Adrenal gland (tissue), 12 donors: ENCODE results near the gene SERPING1. TPM values are rescaled to one million over a fixed set of nuclear protein-coding genes. Genes with fewer than 3 reads are reported as not detected.

Source experiments
- DNase-seq, 7 donors: peaks; one replicate each; pipeline ENCODE4 v3.0.0-alpha.2; 2019 to 2020
- H3K27ac ChIP-seq, 5 donors: fragments of 200-600 bp; sonication (generic) in 4 of 5; 1 replicate in 3 of 5; 2 replicates in 2 of 5; pipeline versions ENCODE4 v1.5.1 to v1.8.0; 2016 to 2020; ENCODE audit warnings: mild to moderate bottlenecking in 1 of 5
- H3K27me3 ChIP-seq: fragments of 200-600 bp; 2 replicates; pipeline ENCODE4 v1.8.0; 2021
- H3K36me3 ChIP-seq, 2 donors: fragments of 200-600 bp; replicated peaks in 1 of 2; 1 replicate in 1 of 2; 2 replicates in 1 of 2; pipeline versions ENCODE4 v1.5.1 to v1.8.0; 2018 to 2022
- H3K4me1 ChIP-seq, 2 donors: fragments of 200-600 bp; replicated peaks in 1 of 2; 1 replicate in 1 of 2; 2 replicates in 1 of 2; pipeline versions ENCODE4 v1.5.1 to v1.8.0; 2018 to 2021
- H3K4me3 ChIP-seq, 4 donors: fragments of 200-600 bp; sonication (generic) in 3 of 4; one replicate each; pipeline ENCODE4 v1.5.1; 2016 to 2018
- H3K9me3 ChIP-seq, 3 donors: fragments of 200-600 bp; sonication (generic) in 1 of 3; replicated peaks in 1 of 3; 1 replicate in 2 of 3; 2 replicates in 1 of 3; pipeline versions ENCODE4 v1.5.1 to v1.8.0; 2016 to 2021
- CTCF ChIP-seq, 6 experiments: fragments of 450-650 bp in 4 of 6; fragments of 200-600 bp in 2 of 6; sonication (generic) in 1 of 6; IDR thresholded peaks; 1 replicate in 5 of 6; 2 replicates in 1 of 6; pipeline versions ENCODE4 v1.5.1 to v1.8.0; 2016 to 2021; ENCODE audit warnings: antibody characterized with exemption in 6 of 6, mild to moderate bottlenecking in 2 of 6, moderate library complexity in 1 of 6
- POLR2A ChIP-seq, 2 donors: fragments of 450-650 bp; IDR thresholded peaks; one replicate each; pipeline ENCODE4 v1.6.1; 2017; ENCODE audit warnings: antibody characterized with exemption in 2 of 2, mild to moderate bottlenecking in 2 of 2, moderate library complexity in 1 of 2
- WGBS, 4 donors: extraction: QIAGEN DNeasy Blood & Tissue Kit in 2 of 4; methylation state at CpG; one replicate each; pipeline versions ENCODE4 v1.1.5 to v1.1.7; 2013 to 2017; 5-methylcytosine and 5-hydroxymethylcytosine counted together
- intact Hi-C, 2 donors: fragments of 100-400 bp; cut with DNase I; formaldehyde crosslinking; loops; one replicate each; pipeline versions ENCODE4 v1.14.1 to v1.15.0; 2022 to 2023
- polyA plus RNA-seq, 3 donors: library from polyadenylated mRNA; stranded (reverse); fragments of 200-250 nt in 2 of 3; fragments of 350-450 nt in 1 of 3; fragmentation: Illumina TruSeq in 1 of 3; extraction: RNeasy Lipid Tissue Mini Kit (QIAGEN cat#74804) in 1 of 3; gene quantifications; one replicate each; pipeline ENCODE4 v1.2.3, GENCODE V29; 2013 to 2014
- total RNA-seq, 9 donors: library from RNA; depleted of rRNA in 4 of 9; stranded (reverse); fragments of >200 nt in 4 of 9; fragments of 120-200 nt in 1 of 9; fragmentation: NEBNext Ultra II Directional in 1 of 9; extraction: Animal tissue kit (Norgen Biotek cat#: 25700) in 1 of 9; gene quantifications; one replicate each; pipeline versions ENCODE4 v1.1.0 to v1.2.4, GENCODE V29; 2013 to 2023
- donor health status: healthy with polysubstance abuse.
- donor health status: Bipolar disorder and iron deficiency.
- donor health status: DM: yes; HTN: yes; CAD: no.
- donor health status: DM: no; HTN: no; CAD: no.
- donor health status: DM: no; HTN: no; CAD: no.
- donor health status: DM: yes; HTN: yes; CAD: no.

The SERPING1 gene
- total and polyA plus RNA-seq, 12 donors = 7.0 to 423 (median 163) TPM

GRCh38 chr11:57626895-57627294, 29.4 kb downstream of the SERPING1 start:
- DNase-seq = no peak
- Histone ChIP-seq H3K36me3 (no peaks in the 10 kb centered on the region), H3K27me3 (peaks cover 3% of the 10 kb centered on the region), H3K4me3 (no peak overlapping the region), H3K4me1 (no peaks in the 10 kb centered on the region), H3K9me3 (no peaks in the 10 kb centered on the region), H3K27ac (no peak overlapping the region)
- WGBS, 4 donors = 57 to 71% (median 62%) methylated on average over 1 of the region's 1 CpG
- intact Hi-C loops = no loop called here
- TF ChIP-seq CTCF (IDR thresholded peaks at IDR 0.05) = no peak
- no peak for TF ChIP-seq POLR2A (IDR thresholded peaks at IDR 0.05)

DNA sequence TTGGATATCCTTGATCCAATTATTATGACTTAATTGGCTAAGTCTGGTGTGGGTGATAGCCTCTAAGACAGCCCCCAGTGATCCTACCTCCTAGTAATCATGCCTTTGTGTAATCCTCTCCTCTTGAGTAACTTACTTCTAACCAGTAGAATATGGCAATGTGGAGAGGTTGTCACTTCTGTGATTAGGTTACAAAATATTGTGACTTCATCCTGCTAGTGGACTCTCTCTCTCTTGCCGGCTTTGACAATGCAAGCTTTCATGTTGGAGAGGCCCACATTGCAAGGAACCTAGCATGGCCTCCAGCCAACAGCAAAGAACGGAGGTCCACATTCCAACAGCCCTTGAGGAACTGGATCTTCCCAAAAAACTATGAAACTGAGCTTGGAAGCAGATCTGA, 32.7 kb downstream of the SERPING1 start:
- no peak overlapping the region for H3K27ac ChIP-seq
- H3K9me3 ChIP-seq = no peaks in the 10 kb centered on the region
- H3K36me3 ChIP-seq = no peaks in the 10 kb centered on the region
- no peak overlapping the region for H3K4me3 ChIP-seq
- no peaks in the 10 kb centered on the region for H3K4me1 ChIP-seq
- intact Hi-C loops = no loop called here
- H3K27me3 ChIP-seq = no peaks in the 10 kb centered on the region
- DNase-seq = no peak
- 57 to 83% (median 71%) methylated on average over 2 of the region's 2 CpGs for WGBS, 4 donors
- TF ChIP-seq POLR2A (IDR thresholded peaks at IDR 0.05) = no peak
- no peak for TF ChIP-seq CTCF (IDR thresholded peaks at IDR 0.05)

DNA sequence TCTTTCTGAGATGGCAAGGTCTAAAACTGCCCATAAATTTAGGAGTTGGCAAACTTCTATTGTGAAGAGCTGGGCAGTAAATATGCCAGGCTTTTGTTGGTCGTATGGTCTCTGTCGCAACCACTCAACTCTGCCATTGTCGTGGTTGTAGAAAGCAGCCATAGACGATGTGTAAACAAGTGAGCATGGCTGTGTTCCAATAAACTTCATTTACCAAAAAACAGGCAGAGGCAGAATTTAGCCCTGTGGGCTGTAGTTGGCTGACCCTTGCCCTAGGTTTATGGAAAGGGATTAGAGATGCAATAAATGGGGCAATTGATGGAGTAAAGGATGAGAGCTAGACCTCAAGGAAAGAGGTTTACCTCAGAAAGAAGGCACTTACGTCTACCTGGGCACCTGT, 34.6 kb downstream of the SERPING1 start:
- no peak for DNase-seq
- Histone ChIP-seq H3K9me3 (no peaks in the 10 kb centered on the region), H3K27me3 (no peaks in the 10 kb centered on the region), H3K4me1 (no peaks in the 10 kb centered on the region), H3K36me3 (no peaks in the 10 kb centered on the region), H3K4me3 (no peak overlapping the region), H3K27ac (no peak overlapping the region)
- intact Hi-C loops = no loop called here
- TF ChIP-seq POLR2A (IDR thresholded peaks at IDR 0.05) = no peak
- 62 to 71% (median 66%) methylated on average over 5 of the region's 5 CpGs for WGBS, 4 donors

- no peak for DNase-seq
- Histone ChIP-seq H3K4me3 (no peak overlapping the region), H3K27ac (no peak overlapping the region), H3K4me1 (peaks cover 0 to 4% of the 10 kb centered on the region in 2 donors), H3K36me3 (no peaks in the 10 kb centered on the region), H3K9me3 (no peaks in the 10 kb centered on the region), H3K27me3 (no peaks in the 10 kb centered on the region)
- intact Hi-C loops = no loop called here
- WGBS, 4 donors = 67 to 82% (median 76%) methylated on average over 6 of the region's 6 CpGs
- TF ChIP-seq CTCF (IDR thresholded peaks at IDR 0.05) (no peak), POLR2A (IDR thresholded peaks at IDR 0.05) (no peak)
Observed at GRCh38 chr11:57633394-57634070, 36.0 kb downstream of the SERPING1 start.

DNA sequence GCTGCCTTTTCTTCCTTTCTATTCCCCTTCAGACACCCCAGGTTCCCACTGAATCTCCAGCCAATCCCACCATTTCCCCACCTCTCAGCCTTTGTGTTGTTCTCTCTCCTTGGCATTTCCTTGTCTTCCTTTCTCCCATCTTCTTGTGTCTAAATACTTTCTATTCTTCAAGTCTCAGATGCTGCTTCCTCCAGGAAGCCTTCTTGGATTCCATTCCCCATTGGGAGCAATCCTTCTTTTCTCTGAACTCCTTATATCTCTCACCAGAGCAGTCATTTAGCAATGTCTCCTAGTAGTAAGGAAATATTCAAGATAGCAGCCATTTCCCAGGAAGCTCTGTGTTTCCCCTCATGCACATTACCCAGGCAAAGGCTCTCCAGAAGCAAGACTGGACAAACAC, 36.8 kb downstream of the SERPING1 start:
- TF ChIP-seq POLR2A (IDR thresholded peaks at IDR 0.05) = no peak
- no peak for TF ChIP-seq CTCF (IDR thresholded peaks at IDR 0.05)
- intact Hi-C loops = no loop called here
- peaks cover 0 to 4% of the 10 kb centered on the region in 2 donors for H3K4me1 ChIP-seq
- DNase-seq = no peak
- no peak overlapping the region for H3K4me3 ChIP-seq
- H3K36me3 ChIP-seq = no peaks in the 10 kb centered on the region
- no peak overlapping the region for H3K27ac ChIP-seq
- no peaks in the 10 kb centered on the region for H3K27me3 ChIP-seq
- H3K9me3 ChIP-seq = no peaks in the 10 kb centered on the region
